Testis (tissue), 3 donors: ENCODE results near the gene PIEZO2. TPM values are rescaled to one million over a fixed set of nuclear protein-coding genes. Genes with fewer than 3 reads are reported as not detected.
"Not testable (repeated sequence)": the region's sequence is repeated elsewhere in the genome, so short reads cannot be mapped to it uniquely, and the experiment has no call there.

Experiments
- DNase-seq: peaks from one replicate; pipeline ENCODE4 v3.0.0-alpha.2; 2019
- H3K27ac ChIP-seq, 2 donors: fragments of 200-600 bp; sonication (generic); one replicate each; pipeline ENCODE4 v1.5.1; 2019
- H3K27me3 ChIP-seq: fragments of 200-600 bp; sonication (generic); one replicate; pipeline ENCODE4 v1.5.1; 2019
- H3K36me3 ChIP-seq: fragments of 200-600 bp; sonication (generic); one replicate; pipeline ENCODE4 v1.5.1; 2017; ENCODE audit warnings: low read depth; ENCODE audit errors: missing control alignments
- H3K4me1 ChIP-seq: fragments of 200-600 bp; sonication (generic); one replicate; pipeline ENCODE4 v1.5.1; 2019
- H3K4me3 ChIP-seq, 2 donors: fragments of 200-600 bp; sonication (generic); one replicate each; pipeline ENCODE4 v1.5.1; 2017 to 2019
- H3K9me3 ChIP-seq: fragments of 200-600 bp; sonication (generic); one replicate; pipeline ENCODE4 v1.5.1; 2017
- POLR2A ChIP-seq: fragments of 450-650 bp; IDR thresholded peaks from one replicate; pipeline ENCODE4 v1.6.1; 2017; ENCODE audit warnings: antibody characterized with exemption, mild to moderate bottlenecking, moderate library complexity
- WGBS, 2 donors: methylation state at CpG; one replicate each; pipeline ENCODE4 v1.1.5; 2018; 5-methylcytosine and 5-hydroxymethylcytosine counted together
- intact Hi-C: fragments of 100-400 bp; cut with DNase I; formaldehyde crosslinking; loops from one replicate; pipeline ENCODE4 v1.15.1; 2023; ENCODE audit warnings: low total_unique reads
- polyA plus RNA-seq: library from polyadenylated mRNA; stranded (reverse); fragments of 350-450 nt; fragmentation: Illumina TruSeq; extraction: RNeasy Lipid Tissue Mini Kit (QIAGEN cat#74804); gene quantifications from one replicate; pipeline ENCODE4 v1.2.3, GENCODE V29; 2014; ENCODE audit warnings: low read depth, low replicate concordance; ENCODE audit not compliant: insufficient read depth
- total RNA-seq, 2 donors: library from RNA; depleted of rRNA; stranded (reverse); fragments of >200 nt; gene quantifications; one replicate each; pipeline ENCODE4 v1.2.3, GENCODE V29; 2016
- TF ChIP-seq, protein P1 (sequence below), 3 experiments: fragments of 450-650 bp in 2 of 3; fragments of 200-600 bp in 1 of 3; sonication (generic) in 1 of 3; IDR thresholded peaks; one replicate each; pipeline ENCODE4 v1.5.1; 2016 to 2019; ENCODE audit warnings: antibody characterized with exemption in 3 of 3, mild to moderate bottlenecking in 2 of 3, moderate library complexity in 1 of 3

Gene PIEZO2
- total and polyA plus RNA-seq, 3 donors from 2014 or later: 2.3 to 3.5 (median 3.0) TPM

DNA sequence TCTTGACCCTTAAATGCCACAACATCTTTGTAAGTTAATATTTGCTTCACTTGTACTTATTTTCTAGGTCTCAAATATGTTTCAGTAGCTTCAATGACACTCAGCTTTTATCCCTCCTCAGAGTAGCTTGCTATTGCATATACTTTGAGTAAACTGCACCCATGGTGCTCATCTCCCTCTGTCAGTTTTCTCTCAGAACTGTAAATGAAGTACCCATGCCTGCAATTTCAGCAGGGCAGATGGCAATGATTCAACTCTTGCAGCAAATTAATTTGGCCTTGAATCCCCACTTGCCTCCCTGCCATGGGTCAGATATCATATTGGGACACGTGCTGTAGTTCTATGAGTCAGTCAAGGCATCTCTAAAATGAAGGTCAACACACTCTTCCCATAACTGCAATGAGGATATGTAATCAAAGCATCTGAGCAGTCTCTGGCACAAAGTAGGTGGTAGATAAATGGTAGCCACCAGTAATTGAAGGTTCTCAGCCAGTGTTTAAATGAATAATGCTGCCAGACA lies 225.8 kb downstream of the PIEZO2 start:
- WGBS, 2 donors: 29 to 88% methylated on average over 1 of the region's 1 CpG
- Histone ChIP-seq H3K9me3 (no peaks in the 10 kb centered on the region), H3K4me3 (no peak overlapping the region), H3K36me3 (no peaks in the 10 kb centered on the region), H3K27me3 (no peaks in the 10 kb centered on the region), H3K27ac (no peak overlapping the region), H3K4me1 (peaks cover 5% of the 10 kb centered on the region)
- no peak for TF ChIP-seq POLR2A
- TF ChIP-seq, protein P1, sequence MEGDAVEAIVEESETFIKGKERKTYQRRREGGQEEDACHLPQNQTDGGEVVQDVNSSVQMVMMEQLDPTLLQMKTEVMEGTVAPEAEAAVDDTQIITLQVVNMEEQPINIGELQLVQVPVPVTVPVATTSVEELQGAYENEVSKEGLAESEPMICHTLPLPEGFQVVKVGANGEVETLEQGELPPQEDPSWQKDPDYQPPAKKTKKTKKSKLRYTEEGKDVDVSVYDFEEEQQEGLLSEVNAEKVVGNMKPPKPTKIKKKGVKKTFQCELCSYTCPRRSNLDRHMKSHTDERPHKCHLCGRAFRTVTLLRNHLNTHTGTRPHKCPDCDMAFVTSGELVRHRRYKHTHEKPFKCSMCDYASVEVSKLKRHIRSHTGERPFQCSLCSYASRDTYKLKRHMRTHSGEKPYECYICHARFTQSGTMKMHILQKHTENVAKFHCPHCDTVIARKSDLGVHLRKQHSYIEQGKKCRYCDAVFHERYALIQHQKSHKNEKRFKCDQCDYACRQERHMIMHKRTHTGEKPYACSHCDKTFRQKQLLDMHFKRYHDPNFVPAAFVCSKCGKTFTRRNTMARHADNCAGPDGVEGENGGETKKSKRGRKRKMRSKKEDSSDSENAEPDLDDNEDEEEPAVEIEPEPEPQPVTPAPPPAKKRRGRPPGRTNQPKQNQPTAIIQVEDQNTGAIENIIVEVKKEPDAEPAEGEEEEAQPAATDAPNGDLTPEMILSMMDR (IDR thresholded peaks at IDR 0.05): no peak
- intact Hi-C loops: no loop called here
- no peak for DNase-seq

DNA sequence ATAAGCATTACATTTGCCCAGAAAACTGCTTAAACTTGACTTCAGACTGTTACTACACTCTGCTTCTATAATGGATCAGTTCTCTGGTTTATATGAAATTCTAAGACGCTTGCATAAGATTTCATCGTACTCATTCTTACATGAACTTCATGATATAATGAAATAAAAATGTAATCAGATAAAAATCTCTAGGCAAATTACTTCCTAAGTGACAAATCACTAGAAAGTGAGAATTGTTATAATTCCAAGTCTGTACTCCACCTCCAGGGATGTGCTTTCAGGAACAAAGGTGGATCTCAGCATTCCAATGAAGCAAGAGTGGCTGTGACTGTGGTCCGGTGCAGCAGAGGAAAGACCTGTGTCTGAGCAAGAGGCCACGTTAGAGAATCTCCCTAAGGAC lies 226.2 kb downstream of the PIEZO2 start:
- Histone ChIP-seq H3K36me3 (no peaks in the 10 kb centered on the region), H3K4me1 (peaks cover 5% of the 10 kb centered on the region), H3K9me3 (no peaks in the 10 kb centered on the region), H3K4me3 (no peak overlapping the region), H3K27ac (no peak overlapping the region), H3K27me3 (no peaks in the 10 kb centered on the region)
- intact Hi-C loops: no loop called here
- WGBS, 2 donors: 72 to 79% methylated on average over 4 of the region's 4 CpGs
- TF ChIP-seq POLR2A: no peak
- TF ChIP-seq, protein P1 (IDR thresholded peaks at IDR 0.05): no peak
- no peak for DNase-seq

DNA sequence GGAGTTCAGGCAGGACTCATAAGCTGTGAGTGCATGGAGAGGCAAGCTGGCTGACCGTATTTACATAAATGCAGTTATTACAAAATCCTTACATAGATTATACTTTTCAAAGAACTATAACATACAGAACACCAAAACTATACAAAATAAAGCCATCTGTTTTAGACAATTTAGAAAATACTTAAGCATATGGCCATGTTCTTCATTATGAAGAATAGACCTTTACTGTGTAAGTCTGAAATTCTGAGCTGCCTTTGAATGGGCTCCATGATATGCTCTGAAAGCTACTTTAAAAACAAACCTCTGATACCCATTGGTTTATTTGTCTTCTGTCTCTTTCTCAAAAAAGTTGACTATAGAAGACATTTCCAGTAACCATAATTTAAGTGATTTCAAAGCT lies 226.7 kb downstream of the PIEZO2 start:
- H3K27ac ChIP-seq, H3K4me1 ChIP-seq, H3K27me3 ChIP-seq, H3K4me3 ChIP-seq, intact Hi-C loops, DNase-seq, H3K36me3 ChIP-seq, H3K9me3 ChIP-seq: not testable (repeated sequence)
- 67 to 92% methylated on average over 1 of the region's 1 CpG for WGBS, 2 donors

DNA sequence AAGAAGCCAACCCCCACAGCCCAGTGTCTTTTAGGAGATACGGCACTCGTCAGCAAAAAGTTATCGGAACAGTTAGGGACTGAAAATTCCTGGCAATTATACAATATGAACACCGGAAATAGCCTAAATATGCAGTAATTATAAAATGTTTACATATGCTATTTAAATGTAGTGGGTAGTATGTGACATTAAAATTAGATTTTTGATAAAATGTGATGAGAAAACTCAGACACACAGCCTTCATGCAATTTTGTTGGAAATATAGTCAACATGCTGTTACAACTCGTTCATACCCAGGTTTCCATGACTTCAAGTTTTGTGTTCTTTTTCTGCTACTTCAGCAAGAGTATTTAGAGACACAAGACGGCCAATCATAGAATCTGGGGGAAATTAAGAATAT lies 229.1 kb downstream of the PIEZO2 start:
- H3K36me3 ChIP-seq, intact Hi-C loops, H3K4me1 ChIP-seq, DNase-seq, H3K4me3 ChIP-seq, H3K27ac ChIP-seq, H3K27me3 ChIP-seq, H3K9me3 ChIP-seq: not testable (repeated sequence)
- WGBS, 2 donors: 55 to 68% methylated on average over 6 of the region's 6 CpGs

DNA sequence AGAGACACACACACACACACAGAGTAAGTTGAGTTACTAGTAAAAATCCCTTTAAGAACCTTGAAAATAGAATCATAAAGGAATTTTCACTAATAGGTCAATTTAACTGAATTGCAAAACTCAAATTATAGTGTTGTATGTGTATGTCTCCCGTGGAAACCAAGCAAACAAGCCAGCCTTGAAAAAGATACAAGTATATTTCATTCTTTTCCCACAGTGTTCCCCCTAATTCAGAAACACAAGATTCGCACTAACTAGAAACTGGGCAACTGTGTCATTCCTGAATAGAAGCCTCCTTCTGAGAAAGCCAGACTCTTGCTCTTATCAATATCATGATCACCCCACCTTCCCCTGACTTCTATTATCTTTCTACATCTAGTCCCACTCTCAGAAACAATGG lies 229.5 kb downstream of the PIEZO2 start:
- WGBS, 2 donors: 67 to 79% methylated on average over 2 of the region's 2 CpGs
- H3K27ac ChIP-seq: no peak overlapping the region
- H3K9me3 ChIP-seq: no peaks in the 10 kb centered on the region
- intact Hi-C loops: no loop called here
- TF ChIP-seq POLR2A: no peak
- TF ChIP-seq, protein P1 (IDR thresholded peaks at IDR 0.05): no peak
- no peaks in the 10 kb centered on the region for H3K36me3 ChIP-seq
- H3K4me1 ChIP-seq: no peaks in the 10 kb centered on the region
- DNase-seq: no peak
- no peaks in the 10 kb centered on the region for H3K27me3 ChIP-seq
- H3K4me3 ChIP-seq: no peak overlapping the region

DNA sequence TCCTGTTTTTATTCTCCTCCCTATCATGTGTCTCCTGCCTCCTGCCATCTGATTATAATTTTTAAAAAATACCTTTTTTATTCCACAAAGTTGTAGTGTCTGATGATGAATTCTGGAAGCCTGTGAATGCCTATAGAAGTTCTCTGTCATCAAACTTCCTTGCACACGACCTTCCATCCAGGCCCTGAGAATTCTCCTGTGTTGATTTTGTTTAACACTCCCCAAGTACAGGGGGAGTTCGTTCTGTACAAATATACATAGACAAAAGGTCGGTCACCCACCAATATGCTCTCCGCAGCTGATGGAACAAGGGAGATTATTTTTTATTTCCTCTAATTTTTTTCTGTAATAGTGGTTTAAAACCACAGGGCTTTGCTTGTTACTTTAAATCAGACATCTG lies 232.5 kb downstream of the PIEZO2 start:
- Histone ChIP-seq H3K9me3 (no peaks in the 10 kb centered on the region), H3K36me3 (no peaks in the 10 kb centered on the region), H3K27ac (no peak overlapping the region), H3K27me3 (no peaks in the 10 kb centered on the region), H3K4me1 (no peaks in the 10 kb centered on the region), H3K4me3 (no peak overlapping the region)
- no peak for TF ChIP-seq POLR2A
- TF ChIP-seq, protein P1 (IDR thresholded peaks at IDR 0.05): no peak
- WGBS, 2 donors: 32 to 39% methylated on average over 4 of the region's 4 CpGs
- DNase-seq: no peak
- intact Hi-C loops: no loop called here
